ENCODE results near the gene IL12RB2. TPM values are rescaled to one million over a fixed set of nuclear protein-coding genes. Genes with fewer than 3 reads are reported as not detected.

The IL12RB2 gene
- total RNA-seq, 2 experiments from 2014 or later: 75.5 to 76.0 TPM

GRCh38 chr1:67355745-67356424, 48.2 kb downstream of the IL12RB2 start:
- peaks cover 64% of the 10 kb centered on the region for H3K36me3 Mint-ChIP-seq (ENCODE audit: low read depth)
- no peaks in the 10 kb centered on the region for H3K27me3 Mint-ChIP-seq
- ChIA-PET CTCF (interaction anchor here (0.8 to 1.6 kb wide), 2 partner anchors 10 to 142 kb away, joined by 3 read pairs; no protein-coding TSS in a partner anchor), POLR2A (no interaction called here)
- peaks cover 35% of the 10 kb centered on the region for H3K4me1 Mint-ChIP-seq
- peak overlapping the region; percentile 23 for H3K27ac Mint-ChIP-seq
- DNase-seq: no peak
- no peaks in the 10 kb centered on the region for H3K9me3 Mint-ChIP-seq
- H3K4me3 Mint-ChIP-seq: no peak overlapping the region

GRCh38 chr1:67359592-67359991, 51.9 kb downstream of the IL12RB2 start:
- Mint-ChIP-seq H3K4me3 (no peak overlapping the region), H3K4me1 (peaks cover 17% of the 10 kb centered on the region), H3K27ac (no peak overlapping the region), H3K36me3 (ENCODE audit: low read depth) (peaks cover 55% of the 10 kb centered on the region), H3K9me3 (no peaks in the 10 kb centered on the region), H3K27me3 (no peaks in the 10 kb centered on the region)
- ChIA-PET POLR2A (no interaction called here), CTCF (no interaction called here)
- no peak for DNase-seq

- DNase-seq: no peak
- no peaks in the 10 kb centered on the region for H3K27me3 Mint-ChIP-seq
- peaks cover 5% of the 10 kb centered on the region for H3K4me1 Mint-ChIP-seq
- H3K36me3 Mint-ChIP-seq (ENCODE audit: low read depth): peaks cover 53% of the 10 kb centered on the region
- ChIA-PET CTCF (no interaction called here), POLR2A (no interaction called here)
- H3K9me3 Mint-ChIP-seq: no peaks in the 10 kb centered on the region
- H3K27ac Mint-ChIP-seq: no peak overlapping the region
- H3K4me3 Mint-ChIP-seq: no peak overlapping the region
Observed at GRCh38 chr1:67361641-67362040, 54.0 kb downstream of the IL12RB2 start.

GRCh38 chr1:67367370-67368045, 59.8 kb downstream of the IL12RB2 start:
- Mint-ChIP-seq H3K4me1 (no peaks in the 10 kb centered on the region), H3K27ac (no peak overlapping the region)

GRCh38 chr1:67368046-67368514, 60.4 kb downstream of the IL12RB2 start:
- Mint-ChIP-seq H3K27me3 (no peaks in the 10 kb centered on the region), H3K4me1 (no peaks in the 10 kb centered on the region), H3K9me3 (no peaks in the 10 kb centered on the region), H3K36me3 (ENCODE audit: low read depth) (peaks cover 78% of the 10 kb centered on the region), H3K27ac (no peak overlapping the region), H3K4me3 (no peak overlapping the region)
- no peak for DNase-seq
- ChIA-PET CTCF (interaction anchor here (0.8 kb wide), 1 partner anchor 14 kb away, joined by 3 read pairs; no protein-coding TSS in a partner anchor), POLR2A (no interaction called here)

More at GRCh38 chr1:67367370-67368045, 59.8 kb downstream of the IL12RB2 start:
- DNase-seq: no peak
- peaks cover 77% of the 10 kb centered on the region for H3K36me3 Mint-ChIP-seq (ENCODE audit: low read depth)
- H3K27me3 Mint-ChIP-seq: no peaks in the 10 kb centered on the region
- no peaks in the 10 kb centered on the region for H3K9me3 Mint-ChIP-seq
- ChIA-PET POLR2A (no interaction called here), CTCF (interaction anchor here (0.8 kb wide), 1 partner anchor 14 kb away, joined by 3 read pairs; no protein-coding TSS in a partner anchor)
- no peak overlapping the region for H3K4me3 Mint-ChIP-seq

- Mint-ChIP-seq H3K27me3 (no peaks in the 10 kb centered on the region), H3K4me1 (peaks cover 3% of the 10 kb centered on the region), H3K9me3 (no peaks in the 10 kb centered on the region), H3K36me3 (ENCODE audit: low read depth) (peaks cover 80% of the 10 kb centered on the region), H3K27ac (no peak overlapping the region), H3K4me3 (no peak overlapping the region)
- ChIA-PET CTCF (interaction anchor here (0.6 kb wide), 1 partner anchor 10 kb away, joined by 3 read pairs; no protein-coding TSS in a partner anchor), POLR2A (no interaction called here)
- no peak for DNase-seq
Observed at GRCh38 chr1:67371043-67371442, 63.4 kb downstream of the IL12RB2 start.

GRCh38 chr1:67371681-67372080, 64.0 kb downstream of the IL12RB2 start:
- peaks cover 83% of the 10 kb centered on the region for H3K36me3 Mint-ChIP-seq (ENCODE audit: low read depth)
- POLR2A ChIA-PET: no interaction called here
- CTCF ChIA-PET: no interaction called here

GRCh38 chr1:67372136-67372535, 64.5 kb downstream of the IL12RB2 start:
- H3K27me3 Mint-ChIP-seq: no peaks in the 10 kb centered on the region
- H3K4me3 Mint-ChIP-seq: no peak overlapping the region
- H3K27ac Mint-ChIP-seq: no peak overlapping the region
- DNase-seq: no peak
- H3K4me1 Mint-ChIP-seq: peaks cover 14% of the 10 kb centered on the region
- no peaks in the 10 kb centered on the region for H3K9me3 Mint-ChIP-seq
- peaks cover 83% of the 10 kb centered on the region for H3K36me3 Mint-ChIP-seq (ENCODE audit: low read depth)
- ChIA-PET POLR2A (no interaction called here), CTCF (no interaction called here)

More at GRCh38 chr1:67371681-67372080, 64.0 kb downstream of the IL12RB2 start:
- Mint-ChIP-seq H3K4me3 (no peak overlapping the region), H3K4me1 (peaks cover 10% of the 10 kb centered on the region), H3K9me3 (no peaks in the 10 kb centered on the region), H3K27ac (no peak overlapping the region), H3K27me3 (no peaks in the 10 kb centered on the region)
- no peak for DNase-seq

GRCh38 chr1:67372898-67373297, 65.2 kb downstream of the IL12RB2 start:
- H3K9me3 Mint-ChIP-seq: no peaks in the 10 kb centered on the region
- no peak overlapping the region for H3K27ac Mint-ChIP-seq
- peaks cover 85% of the 10 kb centered on the region for H3K36me3 Mint-ChIP-seq (ENCODE audit: low read depth)
- ChIA-PET CTCF (no interaction called here), POLR2A (interaction anchor here (0.9 kb wide), 1 partner anchor 57 kb away, joined by 3 read pairs; the partner anchor contains the start of gene SERBP1)
- no peak for DNase-seq
- peaks cover 18% of the 10 kb centered on the region for H3K4me1 Mint-ChIP-seq
- no peak overlapping the region for H3K4me3 Mint-ChIP-seq
- H3K27me3 Mint-ChIP-seq: no peaks in the 10 kb centered on the region

- peaks cover 84% of the 10 kb centered on the region for H3K36me3 Mint-ChIP-seq (ENCODE audit: low read depth)
- CTCF ChIA-PET: no interaction called here
Observed at GRCh38 chr1:67376381-67376780, 68.7 kb downstream of the IL12RB2 start.

GRCh38 chr1:67377253-67377652, 69.6 kb downstream of the IL12RB2 start:
- peaks cover 18% of the 10 kb centered on the region for H3K4me1 Mint-ChIP-seq
- H3K27me3 Mint-ChIP-seq: no peaks in the 10 kb centered on the region
- H3K36me3 Mint-ChIP-seq (ENCODE audit: low read depth): peaks cover 83% of the 10 kb centered on the region
- peak overlapping the region; percentile 35 for H3K27ac Mint-ChIP-seq
- ChIA-PET POLR2A (no interaction called here), CTCF (no interaction called here)
- no peak for DNase-seq
- no peak overlapping the region for H3K4me3 Mint-ChIP-seq
- H3K9me3 Mint-ChIP-seq: peaks cover 4% of the 10 kb centered on the region

More at GRCh38 chr1:67376381-67376780, 68.7 kb downstream of the IL12RB2 start:
- H3K27me3 Mint-ChIP-seq: no peaks in the 10 kb centered on the region
- DNase-seq: no peak
- no peak overlapping the region for H3K27ac Mint-ChIP-seq
- H3K4me3 Mint-ChIP-seq: no peak overlapping the region
- no peaks in the 10 kb centered on the region for H3K9me3 Mint-ChIP-seq
- peaks cover 18% of the 10 kb centered on the region for H3K4me1 Mint-ChIP-seq
- POLR2A ChIA-PET: no interaction called here

- POLR2A ChIA-PET: no interaction called here
- H3K36me3 Mint-ChIP-seq (ENCODE audit: low read depth): peaks cover 91% of the 10 kb centered on the region
Observed at GRCh38 chr1:67381154-67381553, 73.5 kb downstream of the IL12RB2 start.

GRCh38 chr1:67382292-67382691, 74.6 kb downstream of the IL12RB2 start:
- ChIA-PET POLR2A (interaction anchor here (0.9 kb wide), 1 partner anchor 12 kb away, joined by 3 read pairs; no protein-coding TSS in a partner anchor), CTCF (interaction anchor here (0.7 kb wide), 1 partner anchor 33 kb away, joined by 4 read pairs; no protein-coding TSS in a partner anchor)
- Mint-ChIP-seq H3K27ac (no peak overlapping the region), H3K27me3 (no peaks in the 10 kb centered on the region), H3K4me3 (no peak overlapping the region), H3K4me1 (peaks cover 3% of the 10 kb centered on the region), H3K36me3 (ENCODE audit: low read depth) (peaks cover 85% of the 10 kb centered on the region), H3K9me3 (peaks cover 35% of the 10 kb centered on the region)
- DNase-seq: no peak

More at GRCh38 chr1:67381154-67381553, 73.5 kb downstream of the IL12RB2 start:
- no peak overlapping the region for H3K4me3 Mint-ChIP-seq
- peaks cover 35% of the 10 kb centered on the region for H3K9me3 Mint-ChIP-seq
- DNase-seq: no peak
- CTCF ChIA-PET: interaction anchor here (0.7 kb wide), 1 partner anchor 10 kb away, joined by 3 read pairs; no protein-coding TSS in a partner anchor
- H3K27ac Mint-ChIP-seq: no peak overlapping the region
- H3K27me3 Mint-ChIP-seq: no peaks in the 10 kb centered on the region
- peaks cover 14% of the 10 kb centered on the region for H3K4me1 Mint-ChIP-seq

Data from activated CD4-positive, alpha-beta memory T cell treated with anti-CD3 and anti-CD28 coated beads, Interleukin-2, amount 10 ng/mL, durations not matched to agents 7 days and 5 days (primary cell).